GM20000 (cell line): ENCODE data around the gene MEGF6.
A peak's percentile ranks its signal among the peaks of the same experiment; 100 is the strongest.

Experiments used
- DNase-seq: peaks from one replicate; pipeline ENCODE4 v3.0.0; 2012; ENCODE audit warnings: low spot score
- TF ChIP-seq, protein P1 (sequence below): IDR thresholded peaks from 2 replicates; pipeline ENCODE4 v1.5.1; 2012; ENCODE audit warnings: mild to moderate bottlenecking, control low read depth; ENCODE audit errors: extremely low read depth, missing control alignments

Gene MEGF6

DNA sequence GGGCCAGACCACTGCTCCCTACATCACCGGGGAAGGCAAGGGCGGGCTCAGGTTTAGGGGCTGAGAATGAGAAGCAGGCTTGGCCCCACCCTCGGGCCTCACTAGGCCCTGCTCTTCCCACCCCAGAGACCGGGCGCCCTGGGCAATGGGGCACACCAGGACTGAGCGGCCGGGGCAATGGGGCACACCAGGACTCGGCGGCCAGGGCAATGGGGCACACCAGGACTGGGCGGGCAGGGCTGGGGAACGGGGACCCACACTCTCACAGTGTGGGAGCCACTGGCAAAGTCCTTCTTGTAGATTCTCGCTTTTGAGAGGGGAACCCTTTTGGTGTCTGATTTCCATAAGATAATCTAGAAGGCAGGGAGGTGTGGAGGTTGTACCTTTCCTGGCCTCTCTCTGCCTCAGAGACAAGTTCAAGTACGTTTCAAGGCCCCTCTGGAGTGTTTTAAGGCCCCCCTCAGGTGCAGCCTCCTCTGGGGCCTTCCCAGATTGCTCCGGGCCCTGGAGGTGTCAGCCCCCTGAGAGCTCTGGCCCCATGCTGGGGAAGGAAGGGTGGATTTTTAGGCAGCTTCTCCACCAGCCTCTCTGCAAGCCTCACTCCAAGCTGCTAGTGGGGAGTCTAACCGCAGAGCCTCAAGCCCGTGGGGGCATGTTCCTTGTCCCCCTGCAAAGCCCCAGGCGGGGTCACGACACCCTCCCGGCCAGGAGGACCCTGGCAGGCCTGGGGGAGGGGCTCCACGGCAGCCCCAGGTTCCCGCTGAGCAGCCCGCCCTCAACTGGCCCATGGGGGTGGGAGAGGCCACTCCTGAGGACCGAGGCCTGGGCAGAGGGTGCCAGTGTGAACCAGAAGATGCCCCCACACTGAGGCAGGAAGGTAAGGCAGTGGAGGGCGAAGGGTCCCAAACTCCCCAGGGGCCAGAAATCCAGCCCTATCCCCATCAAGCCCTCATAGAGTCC is 90.6 kb downstream of the MEGF6 start:
- DNase-seq, result no peak
- TF ChIP-seq, protein P1, sequence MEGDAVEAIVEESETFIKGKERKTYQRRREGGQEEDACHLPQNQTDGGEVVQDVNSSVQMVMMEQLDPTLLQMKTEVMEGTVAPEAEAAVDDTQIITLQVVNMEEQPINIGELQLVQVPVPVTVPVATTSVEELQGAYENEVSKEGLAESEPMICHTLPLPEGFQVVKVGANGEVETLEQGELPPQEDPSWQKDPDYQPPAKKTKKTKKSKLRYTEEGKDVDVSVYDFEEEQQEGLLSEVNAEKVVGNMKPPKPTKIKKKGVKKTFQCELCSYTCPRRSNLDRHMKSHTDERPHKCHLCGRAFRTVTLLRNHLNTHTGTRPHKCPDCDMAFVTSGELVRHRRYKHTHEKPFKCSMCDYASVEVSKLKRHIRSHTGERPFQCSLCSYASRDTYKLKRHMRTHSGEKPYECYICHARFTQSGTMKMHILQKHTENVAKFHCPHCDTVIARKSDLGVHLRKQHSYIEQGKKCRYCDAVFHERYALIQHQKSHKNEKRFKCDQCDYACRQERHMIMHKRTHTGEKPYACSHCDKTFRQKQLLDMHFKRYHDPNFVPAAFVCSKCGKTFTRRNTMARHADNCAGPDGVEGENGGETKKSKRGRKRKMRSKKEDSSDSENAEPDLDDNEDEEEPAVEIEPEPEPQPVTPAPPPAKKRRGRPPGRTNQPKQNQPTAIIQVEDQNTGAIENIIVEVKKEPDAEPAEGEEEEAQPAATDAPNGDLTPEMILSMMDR, result no peak

DNA sequence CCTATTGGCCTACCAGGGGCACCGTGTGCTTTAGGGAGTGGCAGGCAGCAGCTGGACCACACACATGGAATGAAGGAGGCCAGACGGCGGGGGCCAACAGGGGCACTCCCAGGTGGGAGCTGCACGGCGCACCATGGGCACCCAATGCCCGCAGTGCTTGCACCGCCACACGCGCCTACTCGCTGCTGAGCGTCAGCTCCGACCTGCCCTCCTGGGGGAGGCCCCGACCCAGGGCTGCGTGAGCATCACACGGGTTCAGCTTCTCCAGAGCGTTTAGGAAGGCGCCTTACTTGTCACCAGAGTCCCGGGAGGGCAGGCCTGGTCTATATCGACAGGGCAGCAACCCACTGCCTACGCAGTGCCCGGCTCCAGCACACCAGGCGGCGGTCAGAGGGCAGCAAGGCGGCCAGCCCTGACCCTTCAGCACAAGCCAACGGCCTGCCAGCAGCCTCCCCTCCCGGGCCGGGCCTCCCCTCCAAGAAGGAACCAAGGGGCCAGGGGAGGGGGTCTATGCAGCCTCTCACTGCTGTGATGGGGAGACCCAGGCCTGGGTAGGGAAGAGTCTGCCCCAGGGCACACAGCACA is 91.9 kb downstream of the MEGF6 start:
- no peak for DNase-seq

DNA sequence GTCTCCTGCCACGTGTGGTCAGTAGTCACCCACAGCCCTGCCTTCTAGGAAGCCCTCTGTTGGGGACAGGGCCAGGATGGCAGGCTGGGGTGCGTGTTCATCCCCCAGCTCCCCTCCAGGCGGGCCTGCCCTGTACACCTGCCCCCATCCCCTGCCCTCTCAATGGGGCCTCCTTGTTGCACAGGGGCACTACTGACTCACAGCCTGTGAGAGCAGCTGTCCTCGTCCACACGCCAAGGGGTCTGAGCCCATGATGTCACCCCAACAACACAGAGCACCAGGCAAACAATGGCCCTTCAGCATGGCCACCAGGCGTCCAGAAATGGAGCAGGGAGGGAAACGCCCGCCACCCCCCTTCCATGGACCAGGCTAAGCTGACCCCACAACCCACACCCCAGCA is 92.6 kb downstream of the MEGF6 start:
- DNase-seq, result no peak
- TF ChIP-seq, protein P1, result no peak

More for the DNA sequence above, 91.9 kb downstream of the MEGF6 start:
- TF ChIP-seq, protein P1, result no peak

DNA sequence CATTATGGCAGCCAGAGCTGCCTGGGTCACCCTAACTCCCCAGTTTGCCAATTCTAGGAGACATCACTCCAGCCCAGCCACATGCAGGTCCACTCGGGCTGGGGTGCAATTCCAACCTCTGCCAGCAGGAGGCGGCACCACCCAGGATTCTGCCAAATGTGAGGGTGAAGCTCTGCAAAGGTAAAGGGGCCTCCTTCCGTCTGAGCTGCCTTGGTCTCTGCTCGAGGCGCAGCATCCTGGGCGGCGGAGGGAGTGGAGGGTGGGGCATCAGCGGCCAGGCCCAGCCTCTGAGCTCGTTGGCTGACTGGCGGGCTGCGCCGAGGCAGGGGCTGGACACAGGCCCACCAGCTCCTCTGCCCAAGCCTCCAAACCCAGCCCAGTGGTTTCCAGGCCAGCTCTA is 93.1 kb downstream of the MEGF6 start:
- TF ChIP-seq, protein P1, result peak; percentile 38
- DNase-seq, result no peak

DNA sequence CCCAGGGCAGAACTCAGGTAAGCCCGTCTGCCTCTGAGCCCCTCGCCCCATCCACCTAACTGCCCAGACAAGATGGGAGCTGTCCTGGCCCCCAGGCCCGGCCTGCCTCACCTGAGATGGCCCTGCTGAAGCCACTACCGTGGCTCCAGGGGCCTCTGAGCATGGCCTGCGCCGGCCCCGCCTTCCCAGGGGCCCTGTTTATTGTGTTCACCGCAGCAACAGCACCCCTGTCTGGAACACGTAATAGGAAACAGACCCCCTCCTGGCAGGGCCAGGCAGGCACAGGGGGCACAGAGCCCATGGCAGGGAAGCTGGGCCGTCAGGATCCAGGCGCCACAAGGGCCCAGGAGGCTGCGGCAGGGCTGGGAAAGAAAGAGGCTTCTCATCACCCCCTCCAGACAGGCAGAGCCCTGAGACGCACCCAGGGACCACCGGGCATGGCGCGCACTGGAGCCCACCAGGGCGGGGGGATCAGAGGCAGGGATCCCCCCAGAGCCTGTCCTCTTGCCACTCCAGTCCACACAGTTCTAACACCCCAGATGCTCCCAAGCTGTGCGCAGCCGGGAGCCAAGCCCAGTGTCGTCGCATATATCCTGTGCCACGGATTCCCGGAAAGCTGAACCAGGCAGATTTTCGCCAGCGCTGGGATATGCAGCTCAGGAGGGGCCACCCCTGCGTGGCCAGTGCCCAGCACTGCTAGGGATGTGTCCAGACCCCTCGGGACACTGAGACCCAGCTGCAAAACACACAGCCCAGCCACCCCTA is 94.2 kb downstream of the MEGF6 start:
- no peak for DNase-seq
- TF ChIP-seq, protein P1, result no peak

DNA sequence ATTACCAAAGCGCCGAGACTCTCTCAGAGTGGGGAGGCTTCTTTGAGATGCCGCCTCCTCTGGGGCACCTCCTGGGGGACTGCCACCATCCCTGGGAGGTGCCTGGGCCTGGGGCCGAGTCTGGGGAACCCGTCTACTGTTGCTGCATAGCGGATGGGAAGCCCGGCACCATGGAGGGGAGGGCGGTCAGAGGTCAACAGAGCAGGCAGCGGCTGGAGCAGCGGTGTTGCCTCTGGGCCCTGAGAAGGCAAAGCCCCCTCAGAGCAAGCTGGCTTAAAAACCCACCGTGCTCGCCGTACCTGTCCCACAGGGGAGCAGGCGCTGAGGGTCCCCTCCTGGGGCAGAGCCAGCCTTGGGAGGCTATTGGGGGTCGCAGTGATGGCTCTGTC is 94.8 kb downstream of the MEGF6 start:
- TF ChIP-seq, protein P1, result no peak
- DNase-seq, result no peak
